Breast epithelium (tissue), 4 donors: ENCODE results near the gene RPS10. TPM values are rescaled to one million over a fixed set of nuclear protein-coding genes. Genes with fewer than 3 reads are reported as not detected.

Source experiments
- DNase-seq, 2 donors: peaks; one replicate each; pipeline ENCODE4 v3.0.0-alpha.2; 2019; ENCODE audit warnings: low spot score in 2 of 2
- H3K27ac ChIP-seq, 2 donors: fragments of 200-600 bp; sonication (generic) in 1 of 2; one replicate each; pipeline ENCODE4 v1.5.1; 2016 to 2019; ENCODE audit warnings: mild to moderate bottlenecking in 1 of 2
- H3K27me3 ChIP-seq, 2 donors: fragments of 200-600 bp; sonication (generic) in 1 of 2; one replicate each; pipeline versions ENCODE4 v1.5.1 to v1.6.0; 2017 to 2019; ENCODE audit warnings: control low read depth in 1 of 2, mild to moderate bottlenecking in 1 of 2
- H3K36me3 ChIP-seq: fragments of 200-600 bp; one replicate; pipeline ENCODE4 v1.5.1; 2019
- H3K4me1 ChIP-seq, 2 donors: fragments of 200-600 bp; sonication (generic); one replicate each; pipeline ENCODE4 v1.5.1; 2016 to 2019; ENCODE audit warnings: control low read depth in 1 of 2
- H3K4me3 ChIP-seq, 3 donors: fragments of 200-600 bp; sonication (generic); 1 replicate in 2 of 3; 2 replicates in 1 of 3; pipeline ENCODE4 v1.5.1; 2016 to 2019; ENCODE audit warnings: mild to moderate bottlenecking in 3 of 3, moderate library complexity in 2 of 3
- H3K9me3 ChIP-seq, 2 donors: fragments of 200-600 bp; sonication (generic) in 1 of 2; one replicate each; pipeline ENCODE4 v1.5.1; 2016 to 2019; ENCODE audit warnings: control low read depth in 1 of 2
- CTCF ChIP-seq, 3 donors: fragments of 450-650 bp; IDR thresholded peaks; one replicate each; pipeline ENCODE4 v1.5.1; 2016 to 2017; ENCODE audit warnings: antibody characterized with exemption in 3 of 3, mild to moderate bottlenecking in 3 of 3, moderate library complexity in 3 of 3
- POLR2A ChIP-seq: fragments of 450-650 bp; IDR thresholded peaks from one replicate; pipeline ENCODE4 v1.6.1; 2016; ENCODE audit warnings: antibody characterized with exemption, mild to moderate bottlenecking, moderate library complexity
- POLR2AphosphoS5 ChIP-seq, 3 donors: sonication (generic); formaldehyde crosslinking; IDR thresholded peaks; one replicate each; pipeline ENCODE4 v1.6.1; 2017; ENCODE audit warnings: antibody characterized with exemption in 3 of 3
- intact Hi-C: fragments of 100-400 bp; cut with DNase I; formaldehyde crosslinking; loops from one replicate; pipeline ENCODE4 v1.15.1; 2023; ENCODE audit warnings: low total_unique reads
- total RNA-seq, 3 donors: library from RNA; depleted of rRNA; stranded (reverse); fragments of >200 nt; gene quantifications; one replicate each; pipeline ENCODE4 v1.1.0, GENCODE V29; 2016

RPS10 gene
- total RNA-seq, 3 donors from 2014 or later = 2,573 to 5,786 (median 4,399) TPM

DNA sequence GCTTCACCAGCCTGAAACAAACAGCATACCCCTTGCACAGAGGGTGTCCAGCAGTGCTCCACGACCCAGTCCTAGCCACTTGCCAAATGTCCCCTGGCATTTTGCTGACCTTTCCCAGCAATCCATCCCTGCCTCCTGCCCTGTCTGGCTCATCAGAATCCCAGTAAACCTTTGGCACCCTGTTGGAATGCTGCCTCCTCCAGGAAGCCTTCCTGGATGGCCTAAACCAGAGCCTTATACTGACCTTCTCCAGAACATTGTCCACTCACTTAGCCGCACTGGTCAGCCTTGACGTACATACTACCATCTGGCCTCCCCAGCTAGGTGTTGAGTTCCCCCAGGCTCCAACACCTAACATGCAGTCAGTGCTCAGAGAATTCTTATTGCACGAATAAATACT is 38.0 kb upstream of the RPS10 start:
- H3K36me3 ChIP-seq = no peaks in the 10 kb centered on the region
- TF ChIP-seq POLR2A (no peak), CTCF (IDR thresholded peaks at IDR 0.05) (no peak)
- H3K4me1 ChIP-seq = peaks cover 0 to 3% of the 10 kb centered on the region in 2 donors
- no peaks in the 10 kb centered on the region for H3K9me3 ChIP-seq
- DNase-seq = no peak
- no peak overlapping the region for H3K27ac ChIP-seq
- peaks cover 10 to 21% of the 10 kb centered on the region in 2 donors for H3K27me3 ChIP-seq
- intact Hi-C loops = no loop called here
- H3K4me3 ChIP-seq = no peak overlapping the region

DNA sequence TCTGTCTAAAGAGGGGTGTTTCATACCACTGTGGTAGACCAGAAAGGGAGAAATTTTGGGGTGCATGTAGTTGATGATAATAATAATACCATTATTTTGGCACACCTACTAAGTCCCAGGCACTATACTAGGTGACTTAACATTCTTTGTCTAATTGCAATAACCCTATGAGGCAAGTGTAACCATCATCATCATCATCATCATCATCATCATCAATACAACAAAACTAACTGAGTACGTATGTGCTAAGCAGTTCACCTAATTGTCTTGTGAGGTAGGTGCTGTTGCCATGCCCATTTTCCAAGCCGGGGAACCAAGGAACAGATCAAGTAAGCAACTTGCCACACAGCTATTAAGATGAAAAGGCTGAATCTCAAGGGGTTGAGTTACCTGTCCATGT is 37.4 kb upstream of the RPS10 start:
- Histone ChIP-seq H3K4me3 (no peak overlapping the region), H3K9me3 (no peaks in the 10 kb centered on the region), H3K27me3 (peaks cover 10 to 21% of the 10 kb centered on the region in 2 donors), H3K4me1 (peaks cover 0 to 3% of the 10 kb centered on the region in 2 donors), H3K36me3 (no peaks in the 10 kb centered on the region), H3K27ac (no peak overlapping the region)
- TF ChIP-seq POLR2A (no peak), CTCF (IDR thresholded peaks at IDR 0.05) (no peak), POLR2AphosphoS5 (IDR thresholded peaks at IDR 0.05) (no peak)
- DNase-seq = no peak
- intact Hi-C loops = no loop called here

- Histone ChIP-seq H3K27ac (no peak overlapping the region), H3K36me3 (no peaks in the 10 kb centered on the region), H3K9me3 (no peaks in the 10 kb centered on the region), H3K4me3 (no peak overlapping the region), H3K4me1 (peaks cover 0 to 3% of the 10 kb centered on the region in 2 donors), H3K27me3 (peaks cover 10 to 21% of the 10 kb centered on the region in 2 donors)
- no peak for TF ChIP-seq POLR2A
- TF ChIP-seq CTCF (IDR thresholded peaks at IDR 0.05) = no peak
- TF ChIP-seq POLR2AphosphoS5 (IDR thresholded peaks at IDR 0.05) = no peak
- no peak for DNase-seq
- intact Hi-C loops = no loop called here
These were observed 36.7 kb upstream of the RPS10 start for GRCh38 chr6:34462551-34462971.

DNA sequence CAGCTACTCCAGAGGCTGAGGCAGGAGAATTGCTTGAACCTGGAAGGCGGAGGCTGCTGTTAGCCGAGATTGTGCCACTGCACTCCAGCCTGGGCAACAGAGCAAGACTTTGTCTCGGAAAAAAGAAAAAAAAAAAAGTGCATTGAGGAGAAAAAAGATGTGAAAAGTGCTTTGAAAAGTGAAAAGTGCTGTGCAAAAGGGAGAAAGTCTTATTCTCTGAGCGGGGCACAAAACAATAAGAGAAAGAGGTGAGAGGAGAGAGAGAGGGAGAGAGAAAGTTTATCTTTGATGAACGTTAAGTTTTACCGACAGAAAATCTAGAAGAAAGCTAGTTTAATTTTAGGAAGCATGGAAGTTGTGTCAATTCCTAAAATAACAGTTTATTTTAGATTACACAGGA is 36.1 kb upstream of the RPS10 start:
- no peak for TF ChIP-seq CTCF (IDR thresholded peaks at IDR 0.05)
- intact Hi-C loops = no loop called here
- H3K27ac ChIP-seq = no peak overlapping the region

GRCh38 chr6:34460796-34461507 is 35.1 kb upstream of the RPS10 start:
- Histone ChIP-seq H3K4me1 (peaks cover 0 to under 1% of the 10 kb centered on the region in 2 donors), H3K4me3 (no peak overlapping the region), H3K36me3 (no peaks in the 10 kb centered on the region), H3K27me3 (peaks cover 4 to 18% of the 10 kb centered on the region in 2 donors), H3K27ac (no peak overlapping the region), H3K9me3 (no peaks in the 10 kb centered on the region)
- DNase-seq = no peak
- intact Hi-C loops = no loop called here
- TF ChIP-seq POLR2A (no peak), POLR2AphosphoS5 (IDR thresholded peaks at IDR 0.05) (no peak), CTCF (IDR thresholded peaks at IDR 0.05) (no peak)

More for the DNA sequence above, 36.1 kb upstream of the RPS10 start:
- H3K4me3 ChIP-seq = no peak overlapping the region
- H3K27me3 ChIP-seq = peaks cover 10 to 21% of the 10 kb centered on the region in 2 donors
- H3K36me3 ChIP-seq = no peaks in the 10 kb centered on the region
- no peak for DNase-seq
- H3K4me1 ChIP-seq = peaks cover 0 to 3% of the 10 kb centered on the region in 2 donors
- H3K9me3 ChIP-seq = no peaks in the 10 kb centered on the region
